ACC112 (cell line): Measurements from ENCODE around the gene LRP1B.

ENCODE experiments used
- H2AFZ ChIP-seq: fragments of 200-600 bp; sonication (generic); one replicate; pipeline ENCODE4 v1.6.0; 2017; ENCODE audit warnings: antibody characterized with exemption, low read length; ENCODE audit not compliant: unreplicated experiment
- H3K27ac ChIP-seq: fragments of 200-600 bp; sonication (generic); 2 replicates; pipeline ENCODE4 v1.5.1; 2014; ENCODE audit warnings: low read depth, mild to moderate bottlenecking, antibody characterized with exemption, low read length, moderate library complexity
- H3K27me3 ChIP-seq: fragments of 200-600 bp; sonication (generic); 2 replicates; pipeline ENCODE4 v1.6.1; 2014; ENCODE audit warnings: mild to moderate bottlenecking, antibody characterized with exemption, low read length, moderate library complexity, mixed read lengths; ENCODE audit not compliant: insufficient read depth
- H3K36me3 ChIP-seq: fragments of 200-600 bp; sonication (generic); 2 replicates; pipeline ENCODE4 v1.6.1; 2016; ENCODE audit warnings: mild to moderate bottlenecking, antibody characterized with exemption, low read length, moderate library complexity, mixed read lengths; ENCODE audit not compliant: insufficient read depth
- H3K4me1 ChIP-seq: fragments of 200-600 bp; sonication (generic); one replicate; pipeline ENCODE4 v1.6.1; 2016; ENCODE audit warnings: low read length, mixed read lengths; ENCODE audit not compliant: insufficient read depth, unreplicated experiment, control insufficient read depth
- H3K4me3 ChIP-seq: fragments of 200-600 bp; sonication (generic); 2 replicates; pipeline ENCODE4 v1.5.1; 2014; ENCODE audit warnings: mild to moderate bottlenecking, low read depth, low read length
- H3K79me2 ChIP-seq: fragments of 200-600 bp; sonication (generic); one replicate; pipeline ENCODE4 v1.6.0; 2016; ENCODE audit warnings: low read length; ENCODE audit not compliant: control insufficient read depth, unreplicated experiment, insufficient read depth

LRP1B gene

DNA sequence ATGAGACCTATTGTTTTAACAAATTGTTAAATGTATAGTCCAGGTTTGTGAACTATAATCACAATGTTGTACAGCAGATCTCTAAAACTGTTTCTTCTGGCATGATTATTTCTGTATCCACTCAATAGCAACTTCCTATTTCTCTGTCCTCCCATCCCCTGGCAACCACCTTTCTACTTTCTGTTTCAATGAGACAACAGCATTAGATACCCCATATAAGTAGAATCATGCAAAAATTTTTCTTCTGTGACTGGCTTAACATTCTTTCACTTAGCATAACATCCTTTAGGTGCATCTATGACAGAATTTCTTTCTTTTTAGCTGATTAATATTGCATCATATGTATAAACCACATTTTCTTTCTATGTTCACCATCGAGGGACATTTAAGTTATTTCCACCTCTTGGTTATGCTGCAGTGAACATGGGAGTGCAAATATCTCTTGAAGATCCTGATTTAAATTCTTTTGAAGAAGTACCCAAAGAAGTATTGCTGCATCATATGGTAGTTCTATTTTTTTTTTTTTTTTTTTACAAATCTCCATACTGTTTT is 713.5 kb downstream of the LRP1B start:
- no peaks in the 10 kb centered on the region for H3K36me3 ChIP-seq
- H3K4me1 ChIP-seq = no peaks in the 10 kb centered on the region
- H3K27me3 ChIP-seq = no peaks in the 10 kb centered on the region
- H3K79me2 ChIP-seq = no peaks in the 10 kb centered on the region
- no peak overlapping the region for H3K27ac ChIP-seq
- H3K4me3 ChIP-seq = no peak overlapping the region
- H2AFZ ChIP-seq = no peak overlapping the region

DNA sequence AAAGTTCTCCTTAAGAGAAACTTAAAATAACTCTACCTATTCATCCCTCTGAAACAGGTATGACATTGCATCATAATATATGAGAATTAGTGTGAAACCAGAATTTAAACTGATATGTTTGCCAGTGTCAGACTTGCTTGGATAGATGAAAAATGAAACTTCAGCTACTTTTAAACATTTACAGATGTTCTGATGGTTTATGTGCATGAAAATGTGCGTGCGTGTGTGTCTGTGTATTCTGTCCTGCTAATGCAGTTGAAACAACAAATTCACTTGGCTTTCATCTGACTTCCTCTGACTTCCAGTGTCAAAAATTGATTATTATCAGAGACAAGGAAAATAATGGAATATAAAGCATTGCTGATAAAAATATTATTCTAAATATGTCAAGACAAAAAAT is 719.4 kb downstream of the LRP1B start:
- no peaks in the 10 kb centered on the region for H3K4me1 ChIP-seq
- no peaks in the 10 kb centered on the region for H3K27me3 ChIP-seq
- no peaks in the 10 kb centered on the region for H3K36me3 ChIP-seq
- H3K4me3 ChIP-seq = no peak overlapping the region
- H3K27ac ChIP-seq = no peak overlapping the region
- H2AFZ ChIP-seq = no peak overlapping the region
- no peaks in the 10 kb centered on the region for H3K79me2 ChIP-seq

DNA sequence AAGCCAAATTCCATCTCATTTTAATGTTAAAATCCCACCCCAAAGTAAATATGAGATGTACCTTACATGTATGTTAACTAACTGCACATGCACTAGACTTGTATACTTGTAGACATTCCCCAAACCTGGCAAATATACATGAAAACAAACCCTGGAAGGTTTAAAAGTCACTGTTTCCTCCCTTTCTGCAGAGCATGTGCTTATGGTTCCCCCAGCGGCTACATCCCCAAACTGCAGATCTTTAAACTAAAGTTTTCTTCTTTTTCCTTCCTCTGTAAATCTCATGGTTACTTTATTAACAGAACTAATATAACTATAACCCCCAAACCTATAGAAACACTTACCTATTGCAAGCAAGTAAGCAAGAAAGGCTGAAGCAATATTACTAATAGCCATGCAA is 731.5 kb downstream of the LRP1B start:
- H3K27me3 ChIP-seq = no peaks in the 10 kb centered on the region
- no peak overlapping the region for H3K4me3 ChIP-seq
- no peaks in the 10 kb centered on the region for H3K36me3 ChIP-seq
- no peak overlapping the region for H3K27ac ChIP-seq
- no peaks in the 10 kb centered on the region for H3K79me2 ChIP-seq
- no peaks in the 10 kb centered on the region for H3K4me1 ChIP-seq
- peak overlapping the region; percentile 57 for H2AFZ ChIP-seq

DNA sequence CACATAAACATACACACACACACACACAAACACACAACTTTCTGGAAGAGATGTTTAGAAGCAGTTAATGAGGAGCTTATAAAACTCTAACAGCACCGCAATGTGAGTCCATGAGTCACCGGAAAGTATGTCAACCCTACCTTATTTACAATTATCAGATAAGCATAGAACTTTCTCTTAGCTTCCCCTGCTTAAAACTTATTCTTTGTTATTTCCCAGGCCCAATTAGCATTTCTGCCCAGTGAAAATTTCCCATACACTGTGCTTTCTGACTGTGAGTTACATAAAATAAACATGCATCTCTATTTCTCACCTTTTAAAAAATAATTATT is 737.6 kb downstream of the LRP1B start:
- Histone ChIP-seq H3K79me2 (no peaks in the 10 kb centered on the region), H3K36me3 (no peaks in the 10 kb centered on the region), H2AFZ (peak overlapping the region; percentile 87), H3K27ac (peak overlapping the region; percentile 76), H3K27me3 (no peaks in the 10 kb centered on the region), H3K4me3 (no peak overlapping the region), H3K4me1 (peaks cover 10% of the 10 kb centered on the region)

DNA sequence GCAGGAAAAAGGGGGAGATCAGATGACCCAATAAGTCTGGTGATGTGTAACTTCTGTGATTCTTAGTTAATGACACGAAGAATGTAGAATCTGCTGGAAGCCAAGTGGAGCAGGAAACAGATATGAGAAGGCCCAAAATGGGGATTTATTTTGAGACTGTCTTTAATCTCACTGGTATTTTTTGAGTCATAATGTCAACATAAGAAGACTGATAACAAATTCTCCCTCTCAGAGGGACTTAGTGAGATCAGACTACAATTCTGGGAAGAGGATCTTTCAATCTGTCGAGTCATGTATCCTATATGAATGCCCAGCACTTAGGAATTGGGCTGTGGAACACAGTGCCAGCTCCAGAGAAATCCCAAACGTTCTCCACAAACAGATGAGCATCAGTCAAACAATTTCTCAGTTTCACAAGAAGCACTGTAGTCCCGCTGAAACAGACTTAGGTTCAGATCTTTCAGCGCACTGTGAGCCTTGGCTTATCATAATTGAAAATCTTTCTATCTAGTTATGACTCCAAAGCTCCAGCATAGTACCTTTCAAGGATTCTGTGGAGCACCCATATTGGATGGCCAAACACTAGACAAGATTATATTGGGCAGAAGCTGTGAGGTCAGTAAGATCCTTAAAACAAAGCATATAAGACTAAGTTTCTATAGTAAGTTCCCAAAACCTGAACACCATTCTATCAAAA is 738.2 kb downstream of the LRP1B start:
- no peaks in the 10 kb centered on the region for H3K27me3 ChIP-seq
- H2AFZ ChIP-seq = peak overlapping the region; percentile 87
- no peak overlapping the region for H3K4me3 ChIP-seq
- peaks cover 10% of the 10 kb centered on the region for H3K4me1 ChIP-seq
- no peaks in the 10 kb centered on the region for H3K36me3 ChIP-seq
- peak overlapping the region; percentile 76 for H3K27ac ChIP-seq
- H3K79me2 ChIP-seq = no peaks in the 10 kb centered on the region

DNA sequence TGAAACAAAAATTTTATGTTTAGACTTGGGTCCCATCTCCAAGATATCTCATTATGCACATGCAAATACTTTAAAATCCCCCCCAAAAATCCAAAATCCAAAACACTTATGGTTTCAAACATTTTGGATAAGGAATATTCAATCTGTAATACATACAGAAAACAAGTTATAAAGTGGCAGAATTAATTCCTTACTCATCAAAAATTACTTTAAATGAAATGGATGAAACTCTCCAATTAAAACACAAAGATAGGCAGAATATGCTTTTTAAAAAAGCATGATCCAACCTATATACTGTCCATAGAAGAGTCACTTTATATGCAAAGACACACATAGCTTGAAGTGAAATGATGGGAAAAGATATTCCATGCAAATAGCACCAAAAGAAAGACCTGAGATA is 744.6 kb downstream of the LRP1B start:
- no peaks in the 10 kb centered on the region for H3K4me1 ChIP-seq
- H3K27ac ChIP-seq = no peak overlapping the region
- H2AFZ ChIP-seq = no peak overlapping the region
- H3K27me3 ChIP-seq = no peaks in the 10 kb centered on the region
- no peaks in the 10 kb centered on the region for H3K36me3 ChIP-seq
- no peak overlapping the region for H3K4me3 ChIP-seq
- H3K79me2 ChIP-seq = no peaks in the 10 kb centered on the region

DNA sequence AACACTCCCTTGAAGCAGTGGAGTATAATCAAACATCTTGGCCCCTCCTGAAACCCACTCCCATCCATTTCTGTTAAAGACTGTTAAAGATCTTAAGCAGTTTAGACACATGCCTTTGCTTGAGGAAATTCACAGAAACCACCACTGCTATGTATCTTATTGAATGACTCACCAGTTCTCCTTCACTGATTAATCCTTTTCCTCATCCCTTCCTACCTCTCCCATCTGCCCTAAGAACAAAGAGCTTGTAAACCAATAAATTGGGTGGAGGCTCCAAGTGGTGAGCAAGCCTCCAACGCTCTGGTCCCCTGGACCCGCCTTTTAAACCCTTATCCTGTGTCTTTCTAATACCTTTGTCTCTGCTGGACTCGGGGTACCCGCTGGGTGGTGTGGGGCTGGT is 746.1 kb downstream of the LRP1B start:
- no peak overlapping the region for H2AFZ ChIP-seq

DNA sequence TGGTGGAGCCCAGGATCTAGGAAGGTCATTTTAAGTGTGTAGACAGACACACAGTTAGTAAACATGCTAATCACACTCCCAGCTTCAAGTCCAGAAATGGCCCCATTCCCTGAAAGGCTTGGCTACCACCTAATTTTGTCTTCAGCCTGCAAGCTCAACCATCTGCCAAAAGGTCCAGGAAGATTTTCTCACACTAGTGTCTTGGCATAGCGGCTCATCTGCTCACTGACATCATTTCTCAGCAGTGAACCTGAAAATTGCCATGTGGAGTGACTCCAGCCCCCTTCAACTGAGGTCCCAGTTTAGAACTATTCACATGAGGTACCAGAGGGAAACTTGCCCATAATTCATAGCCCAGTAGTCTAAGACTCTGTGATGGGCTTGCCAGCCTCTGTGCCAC is 748.9 kb downstream of the LRP1B start:
- no peaks in the 10 kb centered on the region for H3K79me2 ChIP-seq
- no peaks in the 10 kb centered on the region for H3K4me1 ChIP-seq
- no peak overlapping the region for H3K27ac ChIP-seq
- no peaks in the 10 kb centered on the region for H3K27me3 ChIP-seq
- H3K4me3 ChIP-seq = no peak overlapping the region
- no peak overlapping the region for H2AFZ ChIP-seq
- no peaks in the 10 kb centered on the region for H3K36me3 ChIP-seq

More for the DNA sequence above, 746.1 kb downstream of the LRP1B start:
- no peak overlapping the region for H3K27ac ChIP-seq
- H3K36me3 ChIP-seq = no peaks in the 10 kb centered on the region
- H3K4me1 ChIP-seq = no peaks in the 10 kb centered on the region
- no peaks in the 10 kb centered on the region for H3K79me2 ChIP-seq
- H3K27me3 ChIP-seq = no peaks in the 10 kb centered on the region
- H3K4me3 ChIP-seq = no peak overlapping the region

DNA sequence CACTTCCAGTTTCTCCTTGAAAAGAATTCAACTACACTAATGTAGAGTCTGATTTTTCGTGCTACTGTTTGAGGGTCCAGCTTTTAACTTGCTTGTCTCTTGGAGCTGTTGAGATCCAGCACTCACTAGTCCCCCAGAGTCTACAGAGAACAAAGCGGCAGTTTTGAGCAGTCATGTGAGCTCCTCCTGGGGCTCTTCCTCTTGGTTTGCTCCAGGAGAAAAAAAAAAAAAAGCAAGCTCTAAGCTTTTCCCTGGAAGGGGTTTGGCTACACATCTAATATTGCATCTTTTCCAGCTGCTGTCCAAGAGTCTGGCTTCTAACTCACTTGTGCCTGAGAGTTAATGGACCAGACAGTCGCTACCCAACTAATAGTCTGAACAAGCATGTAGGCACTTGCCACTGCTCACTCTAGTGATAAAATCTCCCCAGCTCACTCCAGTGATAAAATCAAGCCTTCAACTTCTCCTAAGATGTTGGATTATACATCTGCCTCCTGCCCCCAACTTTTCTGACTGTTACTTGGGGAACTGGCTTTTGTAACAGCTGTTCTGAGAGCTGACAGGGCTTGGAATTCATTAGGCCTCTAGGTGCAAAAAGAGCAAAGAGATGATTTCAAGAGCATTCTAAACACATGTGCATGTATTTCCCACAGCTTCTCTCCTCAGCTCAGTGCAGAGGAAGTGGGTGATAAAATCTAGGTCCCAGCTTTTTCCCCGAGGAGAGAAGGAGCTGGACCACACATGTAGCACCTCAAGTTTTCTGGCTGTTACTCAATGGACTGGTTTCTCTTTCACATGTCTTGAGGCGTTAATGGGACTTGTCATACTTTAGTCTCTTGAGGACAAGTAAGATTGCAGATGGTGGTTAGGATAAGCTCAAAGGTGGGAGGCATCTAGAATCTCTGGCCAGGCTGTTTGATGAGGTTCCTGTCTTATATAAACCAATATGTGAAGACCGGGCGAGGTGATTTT is 750.5 kb downstream of the LRP1B start:
- H2AFZ ChIP-seq = no peak overlapping the region
- H3K36me3 ChIP-seq = no peaks in the 10 kb centered on the region

DNA sequence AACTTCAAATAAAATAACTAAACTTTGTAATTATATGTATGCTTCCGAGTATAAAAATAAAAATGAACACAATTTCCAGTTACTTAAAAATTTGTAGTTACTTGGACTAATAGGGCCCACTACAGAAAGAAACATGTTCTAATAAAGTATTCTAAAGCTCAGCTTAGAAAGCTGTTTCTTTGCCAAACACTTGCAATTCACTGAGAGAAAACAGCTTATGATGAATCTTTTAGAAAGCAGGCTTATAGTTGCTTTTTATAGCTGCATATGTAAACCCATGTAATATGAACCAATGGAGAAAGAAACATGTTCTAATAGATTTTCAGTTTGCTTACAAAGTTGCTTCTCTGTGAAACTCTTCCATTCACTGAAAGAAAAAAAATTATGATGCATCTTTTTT is 766.0 kb downstream of the LRP1B start:
- no peaks in the 10 kb centered on the region for H3K36me3 ChIP-seq
- H2AFZ ChIP-seq = peak overlapping the region; percentile 17
- H3K4me3 ChIP-seq = no peak overlapping the region
- H3K27ac ChIP-seq = no peak overlapping the region
- H3K27me3 ChIP-seq = no peaks in the 10 kb centered on the region
- H3K4me1 ChIP-seq = no peaks in the 10 kb centered on the region
- H3K79me2 ChIP-seq = no peaks in the 10 kb centered on the region

More for the DNA sequence above, 750.5 kb downstream of the LRP1B start:
- no peaks in the 10 kb centered on the region for H3K27me3 ChIP-seq
- no peaks in the 10 kb centered on the region for H3K4me1 ChIP-seq
- no peaks in the 10 kb centered on the region for H3K79me2 ChIP-seq
- no peak overlapping the region for H3K4me3 ChIP-seq
- H3K27ac ChIP-seq = no peak overlapping the region
